RCC 7860 (cell line): Measurements from ENCODE around the gene IFNG-AS1.
A peak's percentile ranks its signal among the peaks of the same experiment; 100 is the strongest.

Source experiments
- DNase-seq: peaks from one replicate; pipeline ENCODE4 v3.0.0-alpha.2; 2015; ENCODE audit warnings: low spot score
- FAIRE-seq: peaks from 2 replicates; lab custom pipeline; 2012; peaks lifted over from hg19 to GRCh38; lab: Jason Lieb, UNC

IFNG-AS1 gene

GRCh38 chr12:67989184-67989920 lies at the start of gene IFNG-AS1:
TSS of gene IFNG-AS1 (plus strand) at chr12:67989447.
- DNase-seq: no peak
- FAIRE-seq: no peak

- FAIRE-seq (no peak), DNase-seq (no peak)
These were observed 49.6 kb upstream of the IFNG-AS1 start for GRCh38 chr12:67939611-67940010.

- DNase-seq: peak; percentile 56
- FAIRE-seq: no peak
These were observed 48.4 kb upstream of the IFNG-AS1 start for GRCh38 chr12:67940780-67941243.

- DNase-seq: no peak
These were observed 46.5 kb upstream of the IFNG-AS1 start for GRCh38 chr12:67942724-67943123.

GRCh38 chr12:67943141-67943892 lies 45.9 kb upstream of the IFNG-AS1 start:
- peak; percentile 82 for FAIRE-seq

More at GRCh38 chr12:67942724-67943123, 46.5 kb upstream of the IFNG-AS1 start:
- no peak for FAIRE-seq

GRCh38 chr12:67944093-67944492 lies 45.2 kb upstream of the IFNG-AS1 start:
- FAIRE-seq (no peak), DNase-seq (no peak)

More at GRCh38 chr12:67943141-67943892, 45.9 kb upstream of the IFNG-AS1 start:
- peak; percentile 63 for DNase-seq

GRCh38 chr12:67952787-67953186 lies 36.5 kb upstream of the IFNG-AS1 start:
- FAIRE-seq (no peak), DNase-seq (no peak)

GRCh38 chr12:67957383-67957782 lies 31.9 kb upstream of the IFNG-AS1 start:
- DNase-seq: no peak
- FAIRE-seq: no peak

GRCh38 chr12:67958187-67958586 lies 31.1 kb upstream of the IFNG-AS1 start:
- no peak for FAIRE-seq

GRCh38 chr12:67964456-67964855 lies 24.8 kb upstream of the IFNG-AS1 start:
- DNase-seq (no peak), FAIRE-seq (no peak)

More at GRCh38 chr12:67958187-67958586, 31.1 kb upstream of the IFNG-AS1 start:
- no peak for DNase-seq

GRCh38 chr12:67966560-67966959 lies 22.7 kb upstream of the IFNG-AS1 start:
- FAIRE-seq: no peak
- DNase-seq: no peak

- DNase-seq: no peak
- no peak for FAIRE-seq
These were observed 20.9 kb upstream of the IFNG-AS1 start for GRCh38 chr12:67968321-67968720.

GRCh38 chr12:67968725-67969124 lies 20.5 kb upstream of the IFNG-AS1 start:
- no peak for DNase-seq
- FAIRE-seq: no peak

GRCh38 chr12:67969134-67969802 lies 20.0 kb upstream of the IFNG-AS1 start:
- DNase-seq (no peak), FAIRE-seq (no peak)

GRCh38 chr12:67977668-67978067 lies 11.6 kb upstream of the IFNG-AS1 start:
- FAIRE-seq: no peak
- no peak for DNase-seq

GRCh38 chr12:67980391-67980790 lies 8.9 kb upstream of the IFNG-AS1 start:
- FAIRE-seq: no peak

GRCh38 chr12:67981287-67982162 lies 7.7 kb upstream of the IFNG-AS1 start:
- FAIRE-seq (peak; percentile 95), DNase-seq (peak; percentile 88)

More at GRCh38 chr12:67980391-67980790, 8.9 kb upstream of the IFNG-AS1 start:
- no peak for DNase-seq

GRCh38 chr12:67982164-67982563 lies 7.1 kb upstream of the IFNG-AS1 start:
- FAIRE-seq: no peak
- no peak for DNase-seq

- FAIRE-seq: no peak
- DNase-seq: no peak
These were observed 2.6 kb upstream of the IFNG-AS1 start for GRCh38 chr12:67986632-67987031.

GRCh38 chr12:67988601-67989021 lies 636 bp upstream of the IFNG-AS1 start:
- no peak for FAIRE-seq
- no peak for DNase-seq
